SK-N-SH (cell line): ENCODE data around the gene GOLGA3. TPM values are rescaled to one million over a fixed set of nuclear protein-coding genes. Genes with fewer than 3 reads are reported as not detected.

Source experiments
- CTCF ChIA-PET: fragments of 300-600, 350-600 bp; formaldehyde crosslinking; extraction: SDS; loops from one replicate; lab custom pipeline; 2021; lab: Yijun Ruan, JAX
- POLR2A ChIA-PET: fragments of 350-600 bp; sonication (Branson Sonifier 250); formaldehyde crosslinking; extraction: SDS; loops from one replicate; lab custom pipeline; 2020; ENCODE audit warnings: antibody characterized with exemption, inconsistent platforms; lab: Yijun Ruan, JAX
- DNase-seq: peaks from one replicate; pipeline ENCODE4 v3.0.0; 2012
- H2AFZ ChIP-seq: fragments of 200-600 bp; sonication (generic); 2 replicates; pipeline ENCODE4 v1.8.1; 2016; ENCODE audit warnings: antibody characterized with exemption, mild to moderate bottlenecking, low read depth
- H3F3A ChIP-seq: fragments of 200-600 bp; sonication (generic); replicated peaks from 2 replicates; pipeline ENCODE3; 2016; ENCODE audit warnings: antibody characterized with exemption, mild to moderate bottlenecking; ENCODE audit not compliant: insufficient read depth
- H3K27ac ChIP-seq, 2 experiments: fragments of 200-500 bp in 1 of 2; fragments of 200-600 bp in 1 of 2; sonication (Bioruptor generic) in 1 of 2; sonication (generic), shearing (Covaris generic) in 1 of 2; 2 replicates each; pipeline versions ENCODE4 v1.5.1 to v1.6.1; 2014 to 2016; ENCODE audit warnings: low read depth in 2 of 2, inconsistent platforms in 1 of 2, low read length in 1 of 2, mild to moderate bottlenecking in 1 of 2, mixed read lengths in 1 of 2
- H3K27me3 ChIP-seq: fragments of 200-600 bp; sonication (generic), shearing (Covaris generic); 2 replicates; pipeline ENCODE4 v1.6.1; 2016; ENCODE audit warnings: mixed run types; ENCODE audit not compliant: insufficient read depth
- H3K36me3 ChIP-seq, 2 experiments: fragments of 200-500 bp in 1 of 2; fragments of 200-600 bp in 1 of 2; sonication (Bioruptor generic) in 1 of 2; sonication (generic) in 1 of 2; replicated peaks in 1 of 2; 2 replicates each; pipeline versions ENCODE3 to v1.5.1; 2014 to 2016; ENCODE audit warnings: low read length in 1 of 2, mild to moderate bottlenecking in 1 of 2; ENCODE audit not compliant: insufficient read depth in 2 of 2, control insufficient read depth in 1 of 2
- H3K4me1 ChIP-seq, 2 experiments: fragments of 200-500 bp in 1 of 2; fragments of 200-600 bp in 1 of 2; sonication (Bioruptor generic) in 1 of 2; sonication (generic), shearing (Covaris generic) in 1 of 2; 2 replicates each; pipeline versions ENCODE4 v1.5.1 to v1.6.1; 2014 to 2016; ENCODE audit warnings: low read depth in 1 of 2, low read length in 1 of 2, mixed run types in 1 of 2; ENCODE audit not compliant: insufficient read depth in 2 of 2, control insufficient read depth in 1 of 2
- H3K4me2 ChIP-seq: fragments of 200-600 bp; sonication (generic), shearing (Covaris generic); 2 replicates; pipeline ENCODE4 v1.6.1; 2017; ENCODE audit warnings: mixed run types
- H3K4me3 ChIP-seq, 2 experiments: fragments of 200-500 bp in 1 of 2; fragments of 200-600 bp in 1 of 2; sonication (Bioruptor generic) in 1 of 2; sonication (generic), shearing (Covaris generic) in 1 of 2; 2 replicates each; pipeline versions ENCODE4 v1.5.1 to v1.8.1; 2014 to 2016; ENCODE audit warnings: low read depth in 2 of 2, inconsistent platforms in 1 of 2, low read length in 1 of 2, mild to moderate bottlenecking in 1 of 2, mixed read lengths in 1 of 2, moderate library complexity in 1 of 2
- H3K79me2 ChIP-seq: fragments of 200-600 bp; sonication (generic); 2 replicates; pipeline ENCODE4 v1.8.1; 2017; ENCODE audit warnings: mild to moderate bottlenecking; ENCODE audit not compliant: insufficient read depth
- H3K9ac ChIP-seq: fragments of 200-600 bp; sonication (generic); 2 replicates; pipeline ENCODE4 v1.6.1; 2017; ENCODE audit warnings: mixed run types
- H3K9me2 ChIP-seq: fragments of 200-600 bp; sonication (generic); 2 replicates; pipeline ENCODE4 v1.6.1; 2017; ENCODE audit warnings: mixed run types
- H3K9me3 ChIP-seq: fragments of 200-600 bp; sonication (generic); 2 replicates; pipeline ENCODE4 v1.6.1; 2017; ENCODE audit warnings: mixed run types, mild to moderate bottlenecking, moderate library complexity
- H4K20me1 ChIP-seq: fragments of 200-600 bp; sonication (generic); 2 replicates; pipeline ENCODE4 v1.6.1; 2017; ENCODE audit warnings: mild to moderate bottlenecking, mixed run types; ENCODE audit not compliant: insufficient read depth
- CTCF ChIP-seq: fragments of 200-600 bp; sonication (generic); IDR thresholded peaks from 2 replicates; pipeline ENCODE4 v1.6.1; 2017; ENCODE audit warnings: antibody characterized with exemption, mild to moderate bottlenecking, moderate library complexity
- ELF1 ChIP-seq: IDR thresholded peaks from 2 replicates; pipeline ENCODE4 v1.4.0; 2012
- EP300 ChIP-seq, 2 experiments: IDR thresholded peaks; 2 replicates each; pipeline versions ENCODE4 v1.4.0 to v1.6.1; 2012; ENCODE audit warnings: borderline replicate concordance in 1 of 2, low read depth in 1 of 2, low read length in 1 of 2
- FOSL2 ChIP-seq: IDR thresholded peaks from 2 replicates; pipeline ENCODE4 v1.4.0; 2012; ENCODE audit warnings: low read depth, mild to moderate bottlenecking, moderate library complexity, borderline replicate concordance
- FOXJ3 ChIP-seq: sonication (generic); formaldehyde crosslinking; IDR thresholded peaks from 2 replicates; pipeline ENCODE4 v1.5.1; 2020; ENCODE audit warnings: mild to moderate bottlenecking, missing genetic modification reagents
- IRF3 ChIP-seq: fragments of 150-350 bp; IDR thresholded peaks from 2 replicates; pipeline ENCODE4 v1.6.1; 2016; ENCODE audit warnings: mild to moderate bottlenecking, low read depth, low read length
- JUND ChIP-seq: IDR thresholded peaks from 2 replicates; pipeline ENCODE4 v1.4.0; 2012
- MAX ChIP-seq: IDR thresholded peaks from 2 replicates; pipeline ENCODE4 v1.4.0; 2012; ENCODE audit warnings: low read depth
- MEF2A ChIP-seq: IDR thresholded peaks from 2 replicates; pipeline ENCODE4 v1.4.0; 2012; ENCODE audit warnings: low read depth, borderline replicate concordance
- NFIC ChIP-seq: IDR thresholded peaks from 2 replicates; pipeline ENCODE4 v1.4.0; 2012; ENCODE audit warnings: borderline replicate concordance
- NRF1 ChIP-seq: IDR thresholded peaks from 2 replicates; pipeline ENCODE4 v1.6.1; 2012; ENCODE audit warnings: low read depth, mild to moderate bottlenecking, low read length
- PBX3 ChIP-seq: IDR thresholded peaks from 2 replicates; pipeline ENCODE4; 2012
- POLR2AphosphoS5 ChIP-seq: IDR thresholded peaks from 2 replicates; pipeline ENCODE4 v1.6.1; 2012; ENCODE audit warnings: low read depth, low read length
- RAD21 ChIP-seq: IDR thresholded peaks from 2 replicates; pipeline ENCODE4 v1.6.1; 2012; ENCODE audit warnings: mild to moderate bottlenecking, low read length
- REST ChIP-seq: IDR thresholded peaks from 2 replicates; pipeline ENCODE4 v1.6.1; 2012; ENCODE audit warnings: mild to moderate bottlenecking, low read depth, low read length, moderate library complexity
- SMC3 ChIP-seq: IDR thresholded peaks from 2 replicates; pipeline ENCODE4 v1.6.1; 2012; ENCODE audit warnings: low read depth, low read length, improper control_type of control experiment
- WGBS: methylation state at CpG from one replicate; pipeline ENCODE4 v1.1.6; 2017; ENCODE audit warnings: low lambda C conversion rate; 5-methylcytosine and 5-hydroxymethylcytosine counted together
- polyA plus RNA-seq, 3 experiments: library from polyadenylated mRNA; depleted of rRNA; stranded (reverse); fragments of >200 nt; gene quantifications; 2 replicates each; pipeline ENCODE4 v1.2.3, GENCODE V29; 2012

The GOLGA3 gene
- polyA plus RNA-seq, 1 of the 3 experiments (the other 2 are of a cell fraction) = 16.9 TPM

GRCh38 chr12:132872073-132872855, 43.6 kb upstream of the GOLGA3 start:
- H3K4me1 ChIP-seq = no peaks in the 10 kb centered on the region
- no peaks in the 10 kb centered on the region for H3F3A ChIP-seq
- H3K9ac ChIP-seq = no peak overlapping the region
- no peak overlapping the region for H3K4me2 ChIP-seq
- CTCF ChIA-PET = no interaction called here
- peaks cover 28% of the 10 kb centered on the region for H3K79me2 ChIP-seq
- 90% methylated on average over 20 of the region's 21 CpGs for WGBS
- no peaks in the 10 kb centered on the region for H3K9me3 ChIP-seq
- H2AFZ ChIP-seq = no peak overlapping the region
- DNase-seq = no peak
- H3K36me3 ChIP-seq = peaks cover 59 to 61% of the 10 kb centered on the region in 2 experiments
- TF ChIP-seq CTCF (no peak), POLR2AphosphoS5 (no peak), REST (no peak), NRF1 (no peak), IRF3 (no peak), NFIC (no peak), MEF2A (no peak)
- H3K27ac ChIP-seq = no peak overlapping the region
- H3K9me2 ChIP-seq = no peaks in the 10 kb centered on the region
- POLR2A ChIA-PET = interaction anchor here (0.6 kb wide), 1 partner anchor 10 kb away, joined by 5 read pairs; no protein-coding TSS in a partner anchor
- no peaks in the 10 kb centered on the region for H3K27me3 ChIP-seq
- no peak overlapping the region for H3K4me3 ChIP-seq
- no peaks in the 10 kb centered on the region for H4K20me1 ChIP-seq

GRCh38 chr12:132869551-132869950, 40.9 kb upstream of the GOLGA3 start:
- ChIA-PET CTCF (no interaction called here), POLR2A (no interaction called here)
- 97% methylated on average over 14 of the region's 14 CpGs for WGBS
- Histone ChIP-seq H3K27ac (no peak overlapping the region), H3K4me2 (no peak overlapping the region), H4K20me1 (no peaks in the 10 kb centered on the region), H3K9ac (no peak overlapping the region), H3K27me3 (no peaks in the 10 kb centered on the region), H3K4me1 (no peaks in the 10 kb centered on the region), H2AFZ (no peak overlapping the region), H3K9me3 (no peaks in the 10 kb centered on the region), H3K4me3 (no peak overlapping the region), H3K79me2 (peaks cover 23% of the 10 kb centered on the region; the same call in 1 of the 2 replicates), H3K9me2 (no peaks in the 10 kb centered on the region), H3F3A (no peaks in the 10 kb centered on the region), H3K36me3 (peaks cover 60 to 65% of the 10 kb centered on the region in 2 experiments)
- no peak for DNase-seq
- TF ChIP-seq NFIC (no peak), PBX3 (no peak), NRF1 (no peak), RAD21 (no peak), POLR2AphosphoS5 (no peak), ELF1 (no peak), EP300 (IDR thresholded peaks at IDR 0.05; ENCODE audit: borderline replicate concordance in 1 of 2, low read depth in 1 of 2, low read length in 1 of 2) (no peak), FOSL2 (no peak), SMC3 (no peak), MAX (no peak), FOXJ3 (CRISPR knock-in tag) (no peak), CTCF (no peak), JUND (no peak)
